GM19397 (cell line): ENCODE data around the gene YOD1.

Source experiments
- ATAC-seq: cut with Tn5 transposase; IDR thresholded peaks from one replicate; pipeline ENCODE4 v1.9.1; 2021; ENCODE audit warnings: mild to moderate bottlenecking, moderate library complexity; ENCODE audit not compliant: unreplicated experiment

YOD1 gene

GRCh38 chr1:207051191-207051943 is at the start of gene YOD1:
Gene YOD1, minus strand, starts transcription at chr1:207051208. Its CDS starts 178 bp downstream, at chr1:207051030.
- no peak for ATAC-seq

- no peak for ATAC-seq
Observed at GRCh38 chr1:207097871-207098324, 46.9 kb upstream of the YOD1 start.

- no peak for ATAC-seq
Observed at GRCh38 chr1:207093944-207094343, 42.9 kb upstream of the YOD1 start.

- no peak for ATAC-seq
Observed at GRCh38 chr1:207091200-207091908, 40.3 kb upstream of the YOD1 start.

GRCh38 chr1:207089627-207090355 is 38.8 kb upstream of the YOD1 start:
- ATAC-seq: no peak

GRCh38 chr1:207088701-207089626 is 38.0 kb upstream of the YOD1 start, which contains the start of gene C4BPB:
Gene C4BPB, plus strand, starts transcription at chr1:207088860. Its CDS starts 672 bp downstream, at chr1:207089532.
- ATAC-seq: no peak

GRCh38 chr1:207088161-207088560 is 37.2 kb upstream of the YOD1 start:
- no peak for ATAC-seq

GRCh38 chr1:207085887-207086286 is 34.9 kb upstream of the YOD1 start:
- no peak for ATAC-seq

- ATAC-seq: no peak
Observed at GRCh38 chr1:207084701-207085180, 33.7 kb upstream of the YOD1 start.

GRCh38 chr1:207084232-207084631 is 33.2 kb upstream of the YOD1 start:
- no peak for ATAC-seq

- no peak for ATAC-seq
Observed at GRCh38 chr1:207081806-207082205, 30.8 kb upstream of the YOD1 start.

- no peak for ATAC-seq
Observed at GRCh38 chr1:207081088-207081487, 30.1 kb upstream of the YOD1 start.

GRCh38 chr1:207079706-207080241 is 28.8 kb upstream of the YOD1 start:
- ATAC-seq: no peak

GRCh38 chr1:207078578-207079132 is 27.6 kb upstream of the YOD1 start:
- no peak for ATAC-seq

GRCh38 chr1:207077470-207078377 is 26.7 kb upstream of the YOD1 start:
- no peak for ATAC-seq

GRCh38 chr1:207077012-207077411 is 26.0 kb upstream of the YOD1 start:
- ATAC-seq: no peak

- no peak for ATAC-seq
Observed at GRCh38 chr1:207076181-207076955, 25.4 kb upstream of the YOD1 start.
